ENCODE measurements around the gene RAB7B.

Gene RAB7B

GRCh38 chr1:206047271-206047670, 44.1 kb upstream of the RAB7B start:
- peak; percentile 80 for DNase-seq
- H3K4me3 ChIP-seq (ENCODE audit: low read length), result peak overlapping the region; percentile 14; the same call in 1 of the 2 replicates
- peaks cover 74% of the 10 kb centered on the region for H3K4me1 ChIP-seq (ENCODE audit: low read length)
- TF ChIP-seq EZH2phosphoT487 (IDR thresholded peaks at IDR 0.05; ENCODE audit: low read length) (no peak), CTCF (IDR thresholded peaks at IDR 0.05; ENCODE audit: low read length) (no peak), EZH2 (optimal IDR thresholded peaks at IDR 0.05; ENCODE audit: low read depth, low read length) (no peak)
- peak overlapping the region; percentile 49 for H3K4me2 ChIP-seq (ENCODE audit: low read depth, low read length)
- no peaks in the 10 kb centered on the region for H4K20me1 ChIP-seq (ENCODE audit: insufficient read depth, low read length)
- H3K27me3 ChIP-seq (replicated peaks; ENCODE audit: insufficient read depth, low read length), result no peaks in the 10 kb centered on the region
- no peaks in the 10 kb centered on the region for H3K9me3 ChIP-seq (replicated peaks; ENCODE audit: insufficient read depth, low read length)
- no peaks in the 10 kb centered on the region for H3K9me2 ChIP-seq (replicated peaks; ENCODE audit: insufficient read depth, low read length)
- peaks cover 22% of the 10 kb centered on the region for H3K79me2 ChIP-seq (ENCODE audit: low read length)
- H3K36me3 ChIP-seq (replicated peaks; ENCODE audit: insufficient read depth, low read length), result no peaks in the 10 kb centered on the region
- peak overlapping the region; percentile 70 for H3K27ac ChIP-seq (ENCODE audit: low read length)
- H3F3A ChIP-seq (ENCODE audit: insufficient read depth, low read length), result peaks cover 65% of the 10 kb centered on the region
- H2AFZ ChIP-seq (ENCODE audit: low read length), result peak overlapping the region; percentile 11; the same call in 1 of the 2 replicates
- H3K9ac ChIP-seq (ENCODE audit: low read length), result peak overlapping the region; percentile 11; the same call in 1 of the 2 replicates

GRCh38 chr1:206041640-206042039, 38.4 kb upstream of the RAB7B start:
- Histone ChIP-seq H3K36me3 (replicated peaks; ENCODE audit: insufficient read depth, low read length) (no peaks in the 10 kb centered on the region), H4K20me1 (ENCODE audit: insufficient read depth, low read length) (no peaks in the 10 kb centered on the region), H3K27me3 (replicated peaks; ENCODE audit: insufficient read depth, low read length) (no peaks in the 10 kb centered on the region), H3K4me2 (ENCODE audit: low read depth, low read length) (no peak overlapping the region), H3K4me1 (ENCODE audit: low read length) (peaks cover 61% of the 10 kb centered on the region), H3K79me2 (ENCODE audit: low read length) (peaks cover 45% of the 10 kb centered on the region), H3K9me2 (replicated peaks; ENCODE audit: insufficient read depth, low read length) (no peaks in the 10 kb centered on the region), H3K9me3 (replicated peaks; ENCODE audit: insufficient read depth, low read length) (no peaks in the 10 kb centered on the region), H2AFZ (ENCODE audit: low read length) (no peak overlapping the region), H3K27ac (ENCODE audit: low read length) (no peak overlapping the region), H3K4me3 (ENCODE audit: low read length) (no peak overlapping the region), H3F3A (ENCODE audit: insufficient read depth, low read length) (peaks cover 41% of the 10 kb centered on the region), H3K9ac (ENCODE audit: low read length) (no peak overlapping the region)
- no peak for DNase-seq
- no peak for TF ChIP-seq CTCF (IDR thresholded peaks at IDR 0.05; ENCODE audit: low read length)
- TF ChIP-seq EZH2phosphoT487 (IDR thresholded peaks at IDR 0.05; ENCODE audit: low read length), result no peak
- no peak for TF ChIP-seq EZH2 (optimal IDR thresholded peaks at IDR 0.05; ENCODE audit: low read depth, low read length)

- no peak overlapping the region for H3K4me2 ChIP-seq (ENCODE audit: low read depth, low read length)
- H2AFZ ChIP-seq (ENCODE audit: low read length), result no peak overlapping the region
- peaks cover 58% of the 10 kb centered on the region for H3K4me1 ChIP-seq (ENCODE audit: low read length)
- H3K9ac ChIP-seq (ENCODE audit: low read length), result no peak overlapping the region
- H3K9me3 ChIP-seq (replicated peaks; ENCODE audit: insufficient read depth, low read length), result no peaks in the 10 kb centered on the region
- DNase-seq, result no peak
- no peaks in the 10 kb centered on the region for H3K9me2 ChIP-seq (replicated peaks; ENCODE audit: insufficient read depth, low read length)
- H4K20me1 ChIP-seq (ENCODE audit: insufficient read depth, low read length), result no peaks in the 10 kb centered on the region
- no peaks in the 10 kb centered on the region for H3K27me3 ChIP-seq (replicated peaks; ENCODE audit: insufficient read depth, low read length)
- peaks cover 42% of the 10 kb centered on the region for H3F3A ChIP-seq (ENCODE audit: insufficient read depth, low read length)
- H3K4me3 ChIP-seq (ENCODE audit: low read length), result no peak overlapping the region
- no peak for TF ChIP-seq CTCF (IDR thresholded peaks at IDR 0.05; ENCODE audit: low read length)
- no peak for TF ChIP-seq EZH2phosphoT487 (IDR thresholded peaks at IDR 0.05; ENCODE audit: low read length)
- TF ChIP-seq EZH2 (optimal IDR thresholded peaks at IDR 0.05; ENCODE audit: low read depth, low read length), result no peak
- peaks cover 53% of the 10 kb centered on the region for H3K79me2 ChIP-seq (ENCODE audit: low read length)
- H3K27ac ChIP-seq (ENCODE audit: low read length), result no peak overlapping the region
- H3K36me3 ChIP-seq (replicated peaks; ENCODE audit: insufficient read depth, low read length), result no peaks in the 10 kb centered on the region
Observed at GRCh38 chr1:206040328-206040727, 37.1 kb upstream of the RAB7B start.

Data from MM.1S (cell line).